GM12878 (cell line): ENCODE data around the gene NUP155. TPM values are rescaled to one million over a fixed set of nuclear protein-coding genes. Genes with fewer than 3 reads are reported as not detected.
"Not testable (repeated sequence)": the region's sequence is repeated elsewhere in the genome, so short reads cannot be mapped to it uniquely, and the experiment has no call there.

Source experiments
- ATAC-seq: fragments of 200-7000 bp; cut with Tn5 transposase; 3 replicates; pipeline ENCODE4 v1.9.1; 2020; ENCODE audit warnings: mild to moderate bottlenecking, moderate library complexity
- BruUV-seq: library from RNA; stranded (reverse); fragments of 400-500 nt; replicated peaks from 2 replicates; lab custom pipeline; 2021; lab: Mats Ljungman, UMichigan
- CTCF ChIA-PET: fragments of 300-600 bp; sonication (Branson Sonifier 250); formaldehyde crosslinking; extraction: SDS; loops from one replicate; lab custom pipeline; 2021; ENCODE audit warnings: inconsistent platforms; lab: Yijun Ruan, JAX
- POLR2A ChIA-PET: fragments of 350-600 bp; formaldehyde crosslinking; extraction: SDS; loops from one replicate; lab custom pipeline; 2021; ENCODE audit warnings: inconsistent platforms; lab: Charles Lee
- RAD21 ChIA-PET: fragments of 300-600 bp; sonication (Branson Sonifier 250); formaldehyde crosslinking; loops from one replicate; lab custom pipeline; 2023; ENCODE audit warnings: antibody characterized with exemption; ENCODE audit not compliant: unreplicated experiment; lab: Charles Lee
- SMC1A ChIA-PET: fragments of 300-600 bp; sonication (Branson Sonifier 250); formaldehyde crosslinking; loops from one replicate; lab custom pipeline; 2023; ENCODE audit not compliant: unreplicated experiment, uncharacterized antibody; lab: Charles Lee
- DNase-seq: peaks from one replicate; pipeline ENCODE4 v3.0.0-alpha.2; 2011; ENCODE audit warnings: low read depth, low spot score
- FAIRE-seq: peaks from 3 replicates; lab custom pipeline; 2011; peaks lifted over from hg19 to GRCh38; lab: Jason Lieb, UNC
- H2AFZ ChIP-seq: 2 replicates; pipeline ENCODE4 v1.6.0; 2011; ENCODE audit warnings: low read depth, low read length, control low read depth; ENCODE audit not compliant: control insufficient read depth
- H3K27ac ChIP-seq: 2 replicates; pipeline ENCODE4 v1.5.1; 2011; ENCODE audit warnings: control low read depth; ENCODE audit not compliant: control insufficient read depth, insufficient read depth
- H3K27me3 ChIP-seq, 2 experiments: replicated peaks in 1 of 2; 2 replicates each; pipeline versions ENCODE4 v1.6.0 to v1.6.1; 2011; ENCODE audit warnings: low read length in 1 of 2; ENCODE audit not compliant: control insufficient read depth in 2 of 2, insufficient read depth in 2 of 2
- H3K36me3 ChIP-seq, 2 experiments: 2 replicates each; pipeline ENCODE4 v1.5.1; 2011; ENCODE audit warnings: low read length in 1 of 2; ENCODE audit not compliant: control insufficient read depth in 2 of 2, insufficient read depth in 2 of 2
- H3K4me1 ChIP-seq: 2 replicates; pipeline ENCODE4 v1.6.1; 2011; ENCODE audit warnings: mild to moderate bottlenecking, low read length, moderate library complexity, mixed read lengths; ENCODE audit not compliant: control insufficient read depth, insufficient read depth
- H3K4me2 ChIP-seq: 2 replicates; pipeline ENCODE4 v1.6.0; 2011; ENCODE audit warnings: control low read depth; ENCODE audit not compliant: control insufficient read depth, insufficient read depth
- H3K4me3 ChIP-seq: fragments of 200-600 bp; sonication (generic); 2 replicates; pipeline ENCODE4 v1.5.1; 2016
- H3K79me2 ChIP-seq: 2 replicates; pipeline ENCODE4 v1.6.0; 2011; ENCODE audit warnings: low read length; ENCODE audit not compliant: control insufficient read depth, insufficient read depth
- H3K9ac ChIP-seq: 2 replicates; pipeline ENCODE4 v1.8.0; 2011; ENCODE audit warnings: low read length, control low read depth, mixed read lengths; ENCODE audit not compliant: control insufficient read depth, insufficient read depth
- H3K9me3 ChIP-seq: replicated peaks from 3 replicates; pipeline ENCODE4 v1.5.1; 2011; ENCODE audit warnings: mild to moderate bottlenecking, low read length; ENCODE audit not compliant: control insufficient read depth, insufficient read depth
- H4K20me1 ChIP-seq: 2 replicates; pipeline ENCODE4 v1.6.0; 2011; ENCODE audit not compliant: control insufficient read depth, insufficient read depth
- KLF5 ChIP-seq: fragments of 450-650 bp; IDR thresholded peaks from 2 replicates; pipeline ENCODE4 v1.6.1; 2014; ENCODE audit warnings: mild to moderate bottlenecking; ENCODE audit not compliant: partially characterized antibody
- MTA3 ChIP-seq: IDR thresholded peaks from 2 replicates; pipeline ENCODE4 v1.6.1; 2012; ENCODE audit warnings: low read length, inconsistent platforms, borderline replicate concordance
- PML ChIP-seq: IDR thresholded peaks from 2 replicates; pipeline ENCODE4 v1.6.1; 2012; ENCODE audit warnings: low read length, inconsistent platforms
- RUNX3 ChIP-seq: IDR thresholded peaks from 2 replicates; pipeline ENCODE4 v1.6.1; 2012; ENCODE audit warnings: low read length, inconsistent platforms
- SKIL ChIP-seq: fragments of 450-650 bp; IDR thresholded peaks from 2 replicates; pipeline ENCODE4 v1.6.1; 2017; ENCODE audit warnings: mild to moderate bottlenecking, low read depth, inconsistent platforms; ENCODE audit not compliant: poor library complexity, severe bottlenecking
- STAT1 ChIP-seq: fragments of 450-650 bp; conservative IDR thresholded peaks from 2 replicates; pipeline ENCODE4 v1.6.1; 2014; ENCODE audit warnings: antibody characterized with exemption, mild to moderate bottlenecking
- YY1 ChIP-seq: IDR thresholded peaks from 2 replicates; pipeline ENCODE4 v1.6.1; 2011; ENCODE audit warnings: low read depth, mild to moderate bottlenecking, low read length
- ZNF274 ChIP-seq: IDR thresholded peaks from one replicate; pipeline ENCODE4 v1.8.0; 2011; ENCODE audit not compliant: insufficient read length, insufficient read depth
- ZNF622 ChIP-seq: fragments of 450-650 bp; IDR thresholded peaks from 2 replicates; pipeline ENCODE4 v1.6.1; 2017; ENCODE audit warnings: mild to moderate bottlenecking, inconsistent platforms
- WGBS: methylation state at CpG from one replicate; pipeline ENCODE4 v1.1.6; 2016; ENCODE audit warnings: low lambda C conversion rate; ENCODE audit not compliant: insufficient replicate concordance, insufficient coverage; ENCODE audit errors: missing lambda C conversion rate; 5-methylcytosine and 5-hydroxymethylcytosine counted together
- in situ Hi-C: fragments of 300-500 bp; cut with MboI; formaldehyde crosslinking; loops from 9 replicates; pipeline ENCODE4 v1.14.3; 2018; ENCODE audit warnings: mixed read lengths
- intact Hi-C: fragments of 100-400 bp; cut with micrococcal nuclease; formaldehyde crosslinking; loops from one replicate; pipeline ENCODE4 v1.14.2; 2022; ENCODE audit not compliant: unreplicated experiment
- polyA plus RNA-seq, 11 experiments: library from polyadenylated mRNA; depleted of rRNA in 4 of 11; unstranded in 6 of 11; stranded (reverse) in 5 of 11; fragments of >200 nt; fragmentation: Nextera tagmentation in 4 of 11; fragmentation: Illumina TruSeq in 1 of 11; extraction: Ambion mirVana in 4 of 11; extraction: Trizol in 1 of 11; gene quantifications; 1 replicate in 1 of 11; 2 replicates in 10 of 11; pipeline versions ENCODE4 v1.2.1 to v1.2.3, GENCODE V29; 2011 to 2016; ENCODE audit warnings: inconsistent platforms in 2 of 11, missing spikeins in 2 of 11, low read depth in 1 of 11
- total RNA-seq, 4 experiments: library from RNA; depleted of rRNA in 3 of 4; stranded (reverse); fragments of >200 nt in 3 of 4; fragmentation: Illumina TruSeq in 1 of 4; extraction: Trizol in 1 of 4; gene quantifications; 2 replicates each; pipeline versions ENCODE4 v1.2.1 to v1.2.3, GENCODE V29; 2013 to 2021

Gene NUP155
- total and polyA plus RNA-seq, 10 of the 15 experiments (the other 5 are each of a cell fraction or from before 2014, with no cell fraction given) = 15.9 to 58.6 (median 37.1) TPM

GRCh38 chr5:37355161-37355560, 15.7 kb downstream of the NUP155 start (continued):
- TF ChIP-seq SKIL = no peak
- TF ChIP-seq RUNX3 = no peak
- TF ChIP-seq YY1 = no peak
- TF ChIP-seq ZNF622 = no peak
- no peak for TF ChIP-seq KLF5
- TF ChIP-seq MTA3 = no peak
- TF ChIP-seq ZNF274 = no peak
- TF ChIP-seq STAT1 = no peak
- TF ChIP-seq PML = no peak

DNA sequence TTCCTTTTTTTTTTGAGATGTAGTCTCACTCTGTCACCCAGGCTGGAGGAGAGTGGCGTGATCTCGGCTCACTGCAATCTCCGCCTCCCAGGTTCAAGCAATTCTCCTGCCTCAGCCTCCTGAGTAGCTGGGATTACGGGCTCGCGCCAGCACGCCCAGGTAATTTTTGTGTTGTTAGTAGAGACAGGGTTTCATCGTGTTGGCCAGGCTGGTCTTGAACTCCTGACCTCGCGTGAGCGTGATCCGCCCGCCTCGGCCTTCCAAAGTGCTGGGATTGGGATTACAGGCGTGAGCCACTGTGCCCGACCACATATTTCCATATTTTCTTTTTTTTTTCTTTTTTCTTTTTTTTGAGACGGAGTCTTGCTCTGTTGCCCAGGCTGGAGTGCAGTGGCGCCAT, 28.2 kb downstream of the NUP155 start:
- H3K4me2 ChIP-seq, H3K4me1 ChIP-seq, SMC1A ChIA-PET, ATAC-seq, BruUV-seq, H3K79me2 ChIP-seq, RAD21 ChIA-PET, FAIRE-seq, H4K20me1 ChIP-seq, H3K9ac ChIP-seq, intact Hi-C loops, POLR2A ChIA-PET, H3K27ac ChIP-seq, in situ Hi-C loops, CTCF ChIA-PET, H3K9me3 ChIP-seq, H3K4me3 ChIP-seq, DNase-seq, H2AFZ ChIP-seq, H3K27me3 ChIP-seq: not testable (repeated sequence)
- 96% methylated on average over 18 of the region's 18 CpGs for WGBS
- H3K36me3 ChIP-seq = peaks cover 9 to 21% of the 10 kb centered on the region in 2 experiments

GRCh38 chr5:37334754-37335153, 36.2 kb downstream of the NUP155 start:
- BruUV-seq, H3K4me1 ChIP-seq, H2AFZ ChIP-seq, H3K9me3 ChIP-seq, FAIRE-seq, SMC1A ChIA-PET, RAD21 ChIA-PET, H3K4me3 ChIP-seq, DNase-seq, POLR2A ChIA-PET, H3K27me3 ChIP-seq, H3K79me2 ChIP-seq, ATAC-seq, intact Hi-C loops, in situ Hi-C loops, H3K9ac ChIP-seq, H3K4me2 ChIP-seq, H3K27ac ChIP-seq, H4K20me1 ChIP-seq: not testable (repeated sequence)
- CTCF ChIA-PET = interaction anchor here (0.7 kb wide), 1 partner anchor 192 kb away, joined by 3 read pairs; no protein-coding TSS in a partner anchor
- peaks cover 3 to 21% of the 10 kb centered on the region in 2 experiments for H3K36me3 ChIP-seq
- 92% methylated on average over 11 of the region's 12 CpGs for WGBS
